Endothelial cell of umbilical vein (primary cell): ENCODE data around the gene TARP.

Experiments
- BruUV-seq: library from RNA; stranded (reverse); fragments of 400-500 nt; replicated peaks from 2 replicates; lab custom pipeline; 2021; lab: Mats Ljungman, UMichigan
- CTCF ChIA-PET: fragments of 300-600, 350-600 bp; sonication (Branson Sonifier 250); formaldehyde crosslinking; loops from one replicate; lab custom pipeline; 2021; ENCODE audit warnings: antibody characterized with exemption, inconsistent platforms; lab: Charles Lee
- POLR2A ChIA-PET: fragments of 300-600, 350-600 bp; sonication (Branson Sonifier 250); formaldehyde crosslinking; loops from one replicate; lab custom pipeline; 2021; ENCODE audit warnings: antibody characterized with exemption, inconsistent platforms; lab: Charles Lee
- DNase-seq: peaks from one replicate; pipeline ENCODE4 v3.0.0-alpha.2; 2011; ENCODE audit warnings: low read depth, low spot score
- FAIRE-seq: peaks from 2 replicates; lab custom pipeline; 2011; peaks lifted over from hg19 to GRCh38; lab: Jason Lieb, UNC
- H2AFZ ChIP-seq: 2 replicates; pipeline ENCODE4 v1.6.0; 2012; ENCODE audit warnings: low read depth, low read length, control low read depth, inconsistent platforms
- H3K27ac ChIP-seq: 2 replicates; pipeline ENCODE4 v1.5.1; 2011; ENCODE audit warnings: low read depth, mild to moderate bottlenecking, control low read depth, low read length, moderate library complexity; ENCODE audit not compliant: insufficient read depth
- H3K27me3 ChIP-seq, 2 experiments: 2 replicates each; pipeline versions ENCODE4 v1.6.0 to v1.6.1; 2011; ENCODE audit warnings: low read length in 2 of 2, mixed read lengths in 1 of 2; ENCODE audit not compliant: control insufficient read depth in 2 of 2, insufficient read depth in 2 of 2
- H3K36me3 ChIP-seq, 2 experiments: 2 replicates in 1 of 2; 3 replicates in 1 of 2; pipeline ENCODE4 v1.5.1; 2011; ENCODE audit warnings: low read length in 2 of 2, mild to moderate bottlenecking in 1 of 2, moderate library complexity in 1 of 2; ENCODE audit not compliant: control insufficient read depth in 2 of 2, insufficient read depth in 2 of 2; ENCODE audit errors: extremely low read depth in 1 of 2
- H3K4me1 ChIP-seq: 3 replicates; pipeline ENCODE4 v1.5.1; 2011; ENCODE audit warnings: mild to moderate bottlenecking, low read length; ENCODE audit not compliant: control insufficient read depth, insufficient read depth; ENCODE audit errors: extremely low read depth
- H3K4me2 ChIP-seq: 2 replicates; pipeline ENCODE4 v1.6.1; 2011; ENCODE audit warnings: low read length, control low read depth, mixed read lengths; ENCODE audit not compliant: insufficient read depth
- H3K4me3 ChIP-seq, 3 experiments: fragments of 200-600 bp in 1 of 3; sonication (generic), shearing (Covaris generic) in 1 of 3; replicated peaks in 1 of 3; 2 replicates each; pipeline ENCODE4 v1.5.1; 2011 to 2016; ENCODE audit warnings: control low read depth in 3 of 3, low read length in 3 of 3, mild to moderate bottlenecking in 2 of 3, inconsistent platforms in 1 of 3, low read depth in 1 of 3, moderate library complexity in 1 of 3; ENCODE audit not compliant: insufficient read depth in 1 of 3
- H3K79me2 ChIP-seq: 2 replicates; pipeline ENCODE4 v1.6.0; 2012; ENCODE audit warnings: low read length, inconsistent platforms; ENCODE audit not compliant: control insufficient read depth, insufficient read depth
- H3K9ac ChIP-seq: replicated peaks from 2 replicates; pipeline ENCODE3; 2011; ENCODE audit warnings: low read length, control low read depth; ENCODE audit not compliant: insufficient read depth; ENCODE audit errors: extremely low read depth
- H3K9me1 ChIP-seq: replicated peaks from 3 replicates; pipeline ENCODE4 v1.6.0; 2011; ENCODE audit warnings: mild to moderate bottlenecking, low read length; ENCODE audit not compliant: control insufficient read depth, insufficient read depth; ENCODE audit errors: extremely low read depth
- H3K9me3 ChIP-seq: replicated peaks from 2 replicates; pipeline ENCODE4 v1.5.1; 2012; ENCODE audit warnings: low read length, inconsistent platforms; ENCODE audit not compliant: control insufficient read depth, insufficient read depth
- H4K20me1 ChIP-seq: replicated peaks from 2 replicates; pipeline ENCODE3; 2011; ENCODE audit warnings: mild to moderate bottlenecking, low read length; ENCODE audit not compliant: control insufficient read depth, insufficient read depth; ENCODE audit errors: extremely low read depth
- EZH2 ChIP-seq: IDR thresholded peaks from 2 replicates; pipeline ENCODE4 v1.6.1; 2012; ENCODE audit warnings: borderline replicate concordance, low read depth, mild to moderate bottlenecking, moderate library complexity, low read length, inconsistent platforms; ENCODE audit not compliant: severe bottlenecking
- FOS ChIP-seq: IDR thresholded peaks from 2 replicates; pipeline ENCODE4 v1.6.1; 2011; ENCODE audit warnings: mild to moderate bottlenecking, low read length, moderate library complexity, borderline replicate concordance; ENCODE audit not compliant: insufficient read depth
- GATA2 ChIP-seq: IDR thresholded peaks from 2 replicates; pipeline ENCODE4 v1.7.0; 2011; ENCODE audit warnings: low read depth, mild to moderate bottlenecking, moderate library complexity, mixed read lengths, low read length; ENCODE audit not compliant: insufficient read length, insufficient read depth
- JUN ChIP-seq: IDR thresholded peaks from 2 replicates; pipeline ENCODE4 v1.6.1; 2011; ENCODE audit warnings: borderline replicate concordance, low read depth; ENCODE audit not compliant: insufficient read length, insufficient read depth
- MYC ChIP-seq: IDR thresholded peaks from one replicate; pipeline ENCODE4 v1.6.1; 2011; ENCODE audit warnings: mild to moderate bottlenecking, low read depth, low read length
- POLR2A ChIP-seq: IDR thresholded peaks from 2 replicates; pipeline ENCODE4 v1.6.1; 2012; ENCODE audit warnings: low read depth, mild to moderate bottlenecking, control low read depth, low read length
- POLR2AphosphoS5 ChIP-seq: IDR thresholded peaks from 2 replicates; pipeline ENCODE4 v1.6.1; 2012; ENCODE audit warnings: low read depth, mild to moderate bottlenecking, control low read depth, low read length, moderate library complexity; ENCODE audit not compliant: insufficient read depth
- dilution Hi-C: fragments of 300-500 bp; cut with MboI; formaldehyde crosslinking; loops from one replicate; pipeline ENCODE4 v1.15.0; 2019; ENCODE audit warnings: low sequenced_read_pairs; ENCODE audit not compliant: extremely low pct_ligation_motif_present
- intact Hi-C: fragments of 100-400 bp; cut with micrococcal nuclease; formaldehyde crosslinking; loops from one replicate; pipeline ENCODE4 v1.10.0; 2022
- TF ChIP-seq, protein P1 (sequence below), 2 donors: IDR thresholded peaks; 1 replicate in 1 of 2; 2 replicates in 1 of 2; pipeline ENCODE4 v1.5.1; 2011; ENCODE audit warnings: low read length in 2 of 2, mild to moderate bottlenecking in 2 of 2, moderate library complexity in 2 of 2, control low read depth in 1 of 2, inconsistent platforms in 1 of 2, low read depth in 1 of 2; ENCODE audit not compliant: insufficient read depth in 1 of 2; ENCODE audit errors: extremely low read depth in 1 of 2
- TF ChIP-seq, protein P2 (sequence below): IDR thresholded peaks from 2 replicates; pipeline ENCODE4 v1.6.1; 2011; ENCODE audit not compliant: insufficient read depth, insufficient read length

The TARP gene

DNA sequence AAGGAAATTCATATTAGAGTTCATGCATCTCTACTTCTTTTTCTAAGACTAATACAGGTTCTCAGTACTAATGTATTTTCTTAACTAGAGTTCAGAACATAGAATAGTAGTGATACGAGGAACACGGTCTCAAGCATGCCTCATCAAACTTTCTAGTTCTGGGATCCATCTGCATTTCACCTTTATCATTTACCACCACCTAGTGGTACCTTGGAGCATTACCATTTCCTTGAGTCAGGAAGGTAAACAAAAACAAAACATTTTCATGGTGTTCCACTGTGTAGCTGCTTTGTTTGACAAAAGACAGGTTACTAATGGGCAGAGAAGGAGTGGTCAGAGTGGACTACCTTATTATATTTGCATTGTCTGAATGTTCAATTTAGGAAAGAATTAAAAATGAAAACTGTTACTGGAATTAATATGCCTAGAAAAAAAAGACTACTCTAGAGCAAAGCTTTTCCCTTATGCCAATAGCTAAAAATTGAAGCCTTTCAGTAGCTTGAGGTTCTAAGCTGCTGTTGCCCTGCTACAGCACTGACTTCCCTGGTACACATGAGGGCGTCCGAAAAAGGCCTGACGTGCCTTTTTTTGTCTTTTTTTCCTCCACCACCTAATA lies 50.8 kb downstream of the TARP start:
- H3K4me3 ChIP-seq, result no peak overlapping the region
- BruUV-seq, result no TSS peak
- no peaks in the 10 kb centered on the region for H3K9me1 ChIP-seq
- peak; percentile 63 for FAIRE-seq
- no peak overlapping the region for H3K4me2 ChIP-seq
- POLR2A ChIA-PET, result no interaction called here
- DNase-seq, result peak; percentile 75
- no peaks in the 10 kb centered on the region for H3K9me3 ChIP-seq
- intact Hi-C loops (loop anchor here (1.0 to 2.0 kb wide), 3 partner anchors 96 to 321 kb away; no protein-coding TSS in a partner anchor), dilution Hi-C loops (no loop called here)
- CTCF ChIA-PET, result interaction anchor here (0.8 to 4.4 kb wide), 16 partner anchors 9 to 305 kb away, joined by 3 to 60 read pairs (median 4); partner anchors contain the start of genes SFRP4 and STARD3NL
- TF ChIP-seq, protein P1, sequence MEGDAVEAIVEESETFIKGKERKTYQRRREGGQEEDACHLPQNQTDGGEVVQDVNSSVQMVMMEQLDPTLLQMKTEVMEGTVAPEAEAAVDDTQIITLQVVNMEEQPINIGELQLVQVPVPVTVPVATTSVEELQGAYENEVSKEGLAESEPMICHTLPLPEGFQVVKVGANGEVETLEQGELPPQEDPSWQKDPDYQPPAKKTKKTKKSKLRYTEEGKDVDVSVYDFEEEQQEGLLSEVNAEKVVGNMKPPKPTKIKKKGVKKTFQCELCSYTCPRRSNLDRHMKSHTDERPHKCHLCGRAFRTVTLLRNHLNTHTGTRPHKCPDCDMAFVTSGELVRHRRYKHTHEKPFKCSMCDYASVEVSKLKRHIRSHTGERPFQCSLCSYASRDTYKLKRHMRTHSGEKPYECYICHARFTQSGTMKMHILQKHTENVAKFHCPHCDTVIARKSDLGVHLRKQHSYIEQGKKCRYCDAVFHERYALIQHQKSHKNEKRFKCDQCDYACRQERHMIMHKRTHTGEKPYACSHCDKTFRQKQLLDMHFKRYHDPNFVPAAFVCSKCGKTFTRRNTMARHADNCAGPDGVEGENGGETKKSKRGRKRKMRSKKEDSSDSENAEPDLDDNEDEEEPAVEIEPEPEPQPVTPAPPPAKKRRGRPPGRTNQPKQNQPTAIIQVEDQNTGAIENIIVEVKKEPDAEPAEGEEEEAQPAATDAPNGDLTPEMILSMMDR (IDR thresholded peaks at IDR 0.05; ENCODE audit: extremely low read depth in 1 of 2, insufficient read depth in 1 of 2, low read depth in 1 of 2, low read length in 2 of 2), result peak; percentile 47 to 63
- TF ChIP-seq GATA2 (no peak), FOS (no peak), POLR2AphosphoS5 (no peak)
- H2AFZ ChIP-seq, result no peak overlapping the region
- H3K27ac ChIP-seq, result no peak overlapping the region
- no peaks in the 10 kb centered on the region for H3K4me1 ChIP-seq
- no peak overlapping the region for H3K9ac ChIP-seq
- no peaks in the 10 kb centered on the region for H4K20me1 ChIP-seq
- H3K27me3 ChIP-seq, result no peaks in the 10 kb centered on the region
- peaks cover 13 to 26% of the 10 kb centered on the region in 2 experiments for H3K36me3 ChIP-seq
- H3K79me2 ChIP-seq, result no peaks in the 10 kb centered on the region

DNA sequence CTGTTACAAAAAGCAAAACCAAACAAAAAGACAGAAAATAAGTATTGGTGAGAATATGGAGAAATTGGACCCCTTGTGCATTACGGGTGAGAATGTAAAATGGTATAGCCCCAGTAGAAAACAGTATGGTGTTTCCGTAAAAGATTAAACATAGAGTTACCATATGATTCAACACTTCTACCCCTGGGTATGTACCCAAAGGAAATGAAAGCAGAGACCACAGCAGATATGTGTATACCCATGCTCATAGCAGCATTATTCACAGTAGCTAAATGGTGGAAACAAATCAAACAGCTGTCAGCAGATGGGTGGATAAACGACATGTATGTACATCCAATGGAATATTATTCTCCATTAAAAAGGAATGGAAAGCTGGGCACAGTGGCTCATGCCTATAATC lies 53.0 kb downstream of the TARP start:
- Histone ChIP-seq H3K27me3 (no peaks in the 10 kb centered on the region), H3K36me3 (peaks cover 24 to 31% of the 10 kb centered on the region in 2 experiments), H3K4me3 (no peak overlapping the region), H3K9me3 (no peaks in the 10 kb centered on the region), H3K9me1 (no peaks in the 10 kb centered on the region), H3K4me1 (peaks cover 6% of the 10 kb centered on the region), H4K20me1 (no peaks in the 10 kb centered on the region), H3K9ac (no peak overlapping the region), H2AFZ (no peak overlapping the region), H3K27ac (no peak overlapping the region), H3K4me2 (no peak overlapping the region), H3K79me2 (no peaks in the 10 kb centered on the region)
- intact Hi-C loops, result no loop called here
- dilution Hi-C loops, result no loop called here
- no peak for TF ChIP-seq EZH2
- no peak for TF ChIP-seq POLR2A
- no peak for TF ChIP-seq JUN
- TF ChIP-seq GATA2, result no peak
- TF ChIP-seq, protein P1 (IDR thresholded peaks at IDR 0.05; ENCODE audit: extremely low read depth in 1 of 2, insufficient read depth in 1 of 2, low read depth in 1 of 2, low read length in 2 of 2), result no peak
- no peak for TF ChIP-seq MYC
- no peak for TF ChIP-seq FOS
- TF ChIP-seq POLR2AphosphoS5, result no peak
- TF ChIP-seq, protein P2, sequence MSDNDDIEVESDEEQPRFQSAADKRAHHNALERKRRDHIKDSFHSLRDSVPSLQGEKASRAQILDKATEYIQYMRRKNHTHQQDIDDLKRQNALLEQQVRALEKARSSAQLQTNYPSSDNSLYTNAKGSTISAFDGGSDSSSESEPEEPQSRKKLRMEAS, result no peak
- ChIA-PET CTCF (interaction anchor here (1.2 to 4.4 kb wide), 5 partner anchors 37 to 125 kb away, joined by 3 to 60 read pairs (median 5); no protein-coding TSS in a partner anchor), POLR2A (no interaction called here)
- no TSS peak for BruUV-seq
- no peak for FAIRE-seq
- DNase-seq, result no peak
